PC-3 (cell line): ENCODE data around the gene KANK4. TPM values are rescaled to one million over a fixed set of nuclear protein-coding genes. Genes with fewer than 3 reads are reported as not detected.

Experiments
- ATAC-seq: fragments of 200-7000 bp; cut with Tn5 transposase; 2 replicates; pipeline ENCODE4 v1.9.1; 2020; ENCODE audit warnings: mild to moderate bottlenecking, moderate library complexity
- BruUV-seq: library from RNA; stranded (reverse); fragments of 400-500 nt; replicated peaks from 2 replicates; lab custom pipeline; 2021; lab: Mats Ljungman, UMichigan
- CTCF ChIA-PET: fragments of 300-600 bp; sonication (Branson Sonifier 250); formaldehyde crosslinking; loops from one replicate; lab custom pipeline; 2022; ENCODE audit warnings: antibody characterized with exemption; lab: Charles Lee
- POLR2A ChIA-PET: fragments of 300-600 bp; sonication (Branson Sonifier 250); formaldehyde crosslinking; loops from one replicate; lab custom pipeline; 2022; ENCODE audit warnings: antibody characterized with exemption; ENCODE audit not compliant: unreplicated experiment; lab: Charles Lee
- DNase-seq: peaks from one replicate; pipeline ENCODE4 v3.0.0-alpha.2; 2015
- H2AFZ ChIP-seq: fragments of 300-600 bp; sonication (generic); 2 replicates; pipeline ENCODE4 v1.6.0; 2016; ENCODE audit warnings: antibody characterized with exemption, low read length
- H3F3A ChIP-seq: fragments of 300-600 bp; sonication (generic); one replicate; pipeline ENCODE4 v1.6.0; 2017; ENCODE audit warnings: antibody characterized with exemption, low read length, control low read depth, mild to moderate bottlenecking; ENCODE audit not compliant: unreplicated experiment
- H3K27ac ChIP-seq: fragments of 300-600 bp; sonication (generic); 2 replicates; pipeline ENCODE4 v1.5.1; 2016; ENCODE audit warnings: mild to moderate bottlenecking, low read length
- H3K27me3 ChIP-seq: fragments of 300-600 bp; sonication (generic); 2 replicates; pipeline ENCODE4 v1.6.1; 2016; ENCODE audit warnings: low read length, mixed read lengths
- H3K36me3 ChIP-seq: fragments of 300-600 bp; sonication (generic); 2 replicates; pipeline ENCODE4 v1.6.1; 2016; ENCODE audit warnings: low read depth, mixed run types, low read length, mixed read lengths
- H3K4me1 ChIP-seq: fragments of 300-600 bp; sonication (generic); 2 replicates; pipeline ENCODE4 v1.5.1; 2016; ENCODE audit warnings: low read length; ENCODE audit not compliant: insufficient read depth
- H3K4me2 ChIP-seq: fragments of 300-600 bp; sonication (generic); 2 replicates; pipeline ENCODE4 v1.6.0; 2016; ENCODE audit warnings: low read length
- H3K4me3 ChIP-seq: fragments of 300-600 bp; sonication (generic); 2 replicates; pipeline ENCODE4 v1.5.1; 2016; ENCODE audit warnings: mild to moderate bottlenecking, low read length, mixed read lengths
- H3K79me2 ChIP-seq: fragments of 300-600 bp; sonication (generic); 2 replicates; pipeline ENCODE4 v1.6.1; 2017; ENCODE audit warnings: low read length, mixed read lengths
- H3K9ac ChIP-seq: fragments of 300-600 bp; sonication (generic); 2 replicates; pipeline ENCODE4 v1.6.0; 2016; ENCODE audit warnings: mild to moderate bottlenecking, low read length
- H3K9me2 ChIP-seq: fragments of 300-600 bp; sonication (generic); replicated peaks from 2 replicates; pipeline ENCODE4 v1.6.1; 2016; ENCODE audit warnings: mixed run types, low read length, mixed read lengths
- H3K9me3 ChIP-seq: fragments of 300-600 bp; sonication (generic); 2 replicates; pipeline ENCODE4 v1.6.1; 2016; ENCODE audit warnings: low read length, mixed read lengths
- H4K20me1 ChIP-seq: fragments of 300-600 bp; sonication (generic); 2 replicates; pipeline ENCODE4 v1.6.1; 2016; ENCODE audit warnings: low read length, mixed read lengths
- EZH2 ChIP-seq: fragments of 300-600 bp; sonication (generic); IDR thresholded peaks from one replicate; pipeline ENCODE4 v1.6.1; 2017; ENCODE audit warnings: antibody characterized with exemption, mild to moderate bottlenecking, low read length; ENCODE audit not compliant: unreplicated experiment
- EZH2phosphoT487 ChIP-seq: fragments of 300-600 bp; sonication (generic); IDR thresholded peaks from 2 replicates; pipeline ENCODE4 v1.6.1; 2018; ENCODE audit warnings: mild to moderate bottlenecking, antibody characterized with exemption, low read length, borderline replicate concordance
- intact Hi-C: fragments of 100-400 bp; cut with micrococcal nuclease; formaldehyde crosslinking; loops from 2 replicates; pipeline ENCODE4 v1.9.0; 2023
- total RNA-seq: library from RNA; depleted of rRNA; stranded (reverse); fragments of >200 nt; gene quantifications from 2 replicates; pipeline ENCODE4 v1.2.3, GENCODE V29; 2014
- TF ChIP-seq, protein P1 (sequence below): fragments of 300-600 bp; sonication (generic); conservative IDR thresholded peaks from 2 replicates; pipeline ENCODE4 v1.5.1; 2017; ENCODE audit warnings: antibody characterized with exemption, low read depth, mild to moderate bottlenecking, low read length

The KANK4 gene
- total RNA-seq, 1 experiment from 2014 or later = not detected

- ATAC-seq (no peak), DNase-seq (no peak)
- H3K9ac ChIP-seq = no peak overlapping the region
- no peak overlapping the region for H2AFZ ChIP-seq
- H3K27ac ChIP-seq = no peak overlapping the region
- H3F3A ChIP-seq = no peaks in the 10 kb centered on the region
- H3K4me3 ChIP-seq = no peak overlapping the region
- TF ChIP-seq, protein P1, sequence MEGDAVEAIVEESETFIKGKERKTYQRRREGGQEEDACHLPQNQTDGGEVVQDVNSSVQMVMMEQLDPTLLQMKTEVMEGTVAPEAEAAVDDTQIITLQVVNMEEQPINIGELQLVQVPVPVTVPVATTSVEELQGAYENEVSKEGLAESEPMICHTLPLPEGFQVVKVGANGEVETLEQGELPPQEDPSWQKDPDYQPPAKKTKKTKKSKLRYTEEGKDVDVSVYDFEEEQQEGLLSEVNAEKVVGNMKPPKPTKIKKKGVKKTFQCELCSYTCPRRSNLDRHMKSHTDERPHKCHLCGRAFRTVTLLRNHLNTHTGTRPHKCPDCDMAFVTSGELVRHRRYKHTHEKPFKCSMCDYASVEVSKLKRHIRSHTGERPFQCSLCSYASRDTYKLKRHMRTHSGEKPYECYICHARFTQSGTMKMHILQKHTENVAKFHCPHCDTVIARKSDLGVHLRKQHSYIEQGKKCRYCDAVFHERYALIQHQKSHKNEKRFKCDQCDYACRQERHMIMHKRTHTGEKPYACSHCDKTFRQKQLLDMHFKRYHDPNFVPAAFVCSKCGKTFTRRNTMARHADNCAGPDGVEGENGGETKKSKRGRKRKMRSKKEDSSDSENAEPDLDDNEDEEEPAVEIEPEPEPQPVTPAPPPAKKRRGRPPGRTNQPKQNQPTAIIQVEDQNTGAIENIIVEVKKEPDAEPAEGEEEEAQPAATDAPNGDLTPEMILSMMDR = no peak
- no peak for TF ChIP-seq EZH2
- TF ChIP-seq EZH2phosphoT487 = no peak
- POLR2A ChIA-PET = no interaction called here
- H3K4me1 ChIP-seq = peaks cover 17% of the 10 kb centered on the region
- H3K79me2 ChIP-seq = no peaks in the 10 kb centered on the region
- H3K36me3 ChIP-seq = no peaks in the 10 kb centered on the region
- no peaks in the 10 kb centered on the region for H3K9me3 ChIP-seq
- H3K4me2 ChIP-seq = no peak overlapping the region
- H3K9me2 ChIP-seq = no peaks in the 10 kb centered on the region
- intact Hi-C loops = no loop called here
- no peaks in the 10 kb centered on the region for H3K27me3 ChIP-seq
- CTCF ChIA-PET = no interaction called here
- no peaks in the 10 kb centered on the region for H4K20me1 ChIP-seq
- BruUV-seq = no TSS peak
Observed at GRCh38 chr1:62271948-62272728, 47.1 kb downstream of the KANK4 start.

DNA sequence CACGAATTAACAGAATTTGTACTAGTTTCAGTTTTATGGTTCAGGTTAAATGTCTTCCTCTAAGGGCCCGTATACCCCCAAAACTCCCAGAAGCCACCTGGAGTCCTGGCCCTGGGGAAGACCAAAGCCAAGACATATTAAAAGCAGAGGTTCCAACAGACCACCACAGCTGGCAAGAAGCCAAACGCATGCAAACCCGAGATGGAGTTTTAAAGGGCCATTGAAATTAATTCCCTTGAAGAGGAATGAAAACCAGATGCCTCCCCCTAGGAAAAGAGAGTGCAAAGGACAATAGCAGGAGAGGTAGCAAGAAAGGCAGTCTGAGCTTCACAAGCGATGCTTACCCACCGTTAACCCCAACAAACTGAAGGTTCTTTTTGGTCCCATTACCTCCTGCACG is 48.1 kb downstream of the KANK4 start:
- TF ChIP-seq, protein P1 = no peak
- TF ChIP-seq EZH2phosphoT487 = no peak
- TF ChIP-seq EZH2 = no peak
- DNase-seq (no peak), ATAC-seq (no peak)
- H3K4me3 ChIP-seq = peak overlapping the region; percentile 43; the same call in 1 of the 2 replicates
- no peak overlapping the region for H3K27ac ChIP-seq
- intact Hi-C loops = no loop called here
- peak overlapping the region; percentile 70 for H3K4me2 ChIP-seq
- BruUV-seq = no TSS peak
- no peaks in the 10 kb centered on the region for H4K20me1 ChIP-seq
- no peaks in the 10 kb centered on the region for H3K9me3 ChIP-seq
- CTCF ChIA-PET = no interaction called here
- no peaks in the 10 kb centered on the region for H3K27me3 ChIP-seq
- no peaks in the 10 kb centered on the region for H3K9me2 ChIP-seq
- H3K79me2 ChIP-seq = no peaks in the 10 kb centered on the region
- no peaks in the 10 kb centered on the region for H3F3A ChIP-seq
- H2AFZ ChIP-seq = peak overlapping the region; percentile 20; the same call in 1 of the 2 replicates
- no peak overlapping the region for H3K9ac ChIP-seq
- H3K4me1 ChIP-seq = peaks cover 17% of the 10 kb centered on the region
- POLR2A ChIA-PET = no interaction called here
- no peaks in the 10 kb centered on the region for H3K36me3 ChIP-seq

- Histone ChIP-seq H3K36me3 (no peaks in the 10 kb centered on the region), H3K27me3 (no peaks in the 10 kb centered on the region), H3K9ac (no peak overlapping the region), H3K9me3 (no peaks in the 10 kb centered on the region), H3K9me2 (no peaks in the 10 kb centered on the region), H3K79me2 (no peaks in the 10 kb centered on the region), H3K27ac (no peak overlapping the region), H3K4me2 (no peak overlapping the region), H3K4me1 (peaks cover 17% of the 10 kb centered on the region), H3F3A (no peaks in the 10 kb centered on the region), H4K20me1 (no peaks in the 10 kb centered on the region), H2AFZ (no peak overlapping the region), H3K4me3 (no peak overlapping the region)
- TF ChIP-seq EZH2phosphoT487 (no peak), EZH2 (no peak)
- TF ChIP-seq, protein P1 = no peak
- DNase-seq (no peak), ATAC-seq (no peak)
- no TSS peak for BruUV-seq
- intact Hi-C loops = no loop called here
- ChIA-PET POLR2A (no interaction called here), CTCF (interaction anchor here (0.6 kb wide), 1 partner anchor 40 kb away, joined by 8 read pairs; no protein-coding TSS in a partner anchor)
Observed at GRCh38 chr1:62269851-62270495, 49.3 kb downstream of the KANK4 start.
